Forelimb muscle (tissue), 1 donor: Measurements from ENCODE around the gene CENATAC. TPM values are rescaled to one million over a fixed set of nuclear protein-coding genes. Genes with fewer than 3 reads are reported as not detected.
"Not testable (repeated sequence)": the region's sequence is repeated elsewhere in the genome, so short reads cannot be mapped to it uniquely, and the experiment has no call there.

Experiments used
- DNase-seq: peaks from one replicate; pipeline ENCODE4 v3.0.0-alpha.2; 2013; ENCODE audit warnings: low read depth
- polyA plus RNA-seq: library from polyadenylated mRNA; unstranded; fragments of 120-200 nt; gene quantifications from one replicate; pipeline ENCODE4 v1.2.1, GENCODE V29; 2013; ENCODE audit not compliant: insufficient read length

Gene CENATAC, protein sequence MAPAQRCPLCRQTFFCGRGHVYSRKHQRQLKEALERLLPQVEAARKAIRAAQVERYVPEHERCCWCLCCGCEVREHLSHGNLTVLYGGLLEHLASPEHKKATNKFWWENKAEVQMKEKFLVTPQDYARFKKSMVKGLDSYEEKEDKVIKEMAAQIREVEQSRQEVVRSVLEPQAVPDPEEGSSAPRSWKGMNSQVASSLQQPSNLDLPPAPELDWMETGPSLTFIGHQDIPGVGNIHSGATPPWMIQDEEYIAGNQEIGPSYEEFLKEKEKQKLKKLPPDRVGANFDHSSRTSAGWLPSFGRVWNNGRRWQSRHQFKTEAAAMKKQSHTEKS
- polyA plus RNA-seq = 18.5 TPM

DNA sequence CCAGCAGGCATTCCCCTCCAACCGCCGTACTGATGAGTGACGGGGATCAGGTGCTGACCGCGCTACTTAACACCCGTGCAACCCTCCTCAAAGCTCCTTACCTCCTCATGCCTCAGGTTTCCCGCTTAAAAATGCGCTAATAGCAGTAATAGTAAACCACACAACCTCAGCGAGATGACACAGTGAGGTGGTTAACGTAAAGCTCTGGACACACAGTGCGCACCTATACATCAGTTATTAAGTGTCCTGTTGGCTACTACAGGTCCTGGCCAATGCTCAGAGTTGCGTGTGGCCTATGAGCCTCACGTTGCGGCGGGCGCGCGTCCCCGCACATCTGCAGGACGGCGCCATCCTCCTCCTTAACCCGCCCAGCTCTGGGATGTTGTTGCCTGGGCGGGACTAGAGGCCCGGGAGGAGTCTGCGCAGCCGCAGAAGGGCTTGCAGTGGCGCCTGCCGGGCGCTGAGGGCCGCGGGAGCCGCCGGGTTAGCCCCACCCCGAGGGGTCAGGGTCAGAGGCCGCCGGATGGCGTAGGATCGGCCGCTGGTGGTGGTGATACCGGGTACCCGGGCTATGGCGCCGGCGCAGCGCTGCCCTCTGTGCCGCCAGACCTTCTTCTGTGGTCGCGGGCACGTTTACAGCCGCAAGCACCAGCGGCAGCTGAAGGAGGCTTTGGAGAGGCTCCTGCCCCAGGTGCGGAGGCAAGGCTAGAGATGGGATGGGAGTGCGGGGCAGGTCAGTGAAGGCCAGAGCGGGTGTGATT lies at the start of gene CENATAC:
Gene CENATAC (plus strand): TSS at position 512 of the 761 bp plus-strand sequence. CDS start 60 bp downstream, at position 572.
- peak; percentile 74 for DNase-seq

DNA sequence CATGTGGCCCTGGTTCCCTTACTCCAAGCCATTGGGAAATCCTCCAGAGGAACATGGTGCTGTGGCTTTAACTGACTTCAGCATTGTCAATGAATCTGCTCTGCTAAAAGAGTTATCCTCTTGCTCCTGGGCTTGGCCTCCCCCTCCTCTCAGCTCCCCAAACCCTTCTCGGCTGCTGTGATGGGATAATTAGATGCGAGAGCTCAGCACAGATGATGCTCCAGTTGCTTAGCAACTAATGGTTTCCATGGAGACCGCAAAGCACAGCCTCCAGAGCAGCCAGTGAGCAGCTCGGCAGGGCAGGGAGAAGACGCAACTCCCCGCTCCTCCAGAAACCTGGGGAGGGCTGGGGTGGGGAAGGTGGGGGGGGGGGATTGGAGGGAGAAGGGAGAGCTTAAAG lies 44.7 kb upstream of the CENATAC start:
- no peak for DNase-seq

DNA sequence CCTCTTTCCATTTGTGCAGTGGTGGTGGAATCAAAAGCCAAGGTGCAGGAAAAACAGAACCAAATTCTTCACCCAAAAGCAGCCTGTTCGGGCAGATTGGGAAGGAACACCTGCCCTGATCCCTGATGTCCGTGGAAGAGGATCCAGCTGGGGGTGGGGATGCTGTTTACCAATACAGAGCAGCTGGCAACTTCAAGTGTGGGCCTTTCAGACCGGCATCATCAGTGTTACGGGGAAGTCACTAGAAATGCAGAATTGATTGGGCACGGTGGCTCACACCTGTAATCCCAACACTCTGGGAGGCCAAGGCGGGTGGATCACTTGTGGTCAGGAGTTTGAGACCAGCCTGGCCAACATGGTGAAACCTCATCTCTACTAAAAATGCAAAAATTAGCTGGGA lies 44.0 kb upstream of the CENATAC start:
- not testable (repeated sequence) for DNase-seq

DNA sequence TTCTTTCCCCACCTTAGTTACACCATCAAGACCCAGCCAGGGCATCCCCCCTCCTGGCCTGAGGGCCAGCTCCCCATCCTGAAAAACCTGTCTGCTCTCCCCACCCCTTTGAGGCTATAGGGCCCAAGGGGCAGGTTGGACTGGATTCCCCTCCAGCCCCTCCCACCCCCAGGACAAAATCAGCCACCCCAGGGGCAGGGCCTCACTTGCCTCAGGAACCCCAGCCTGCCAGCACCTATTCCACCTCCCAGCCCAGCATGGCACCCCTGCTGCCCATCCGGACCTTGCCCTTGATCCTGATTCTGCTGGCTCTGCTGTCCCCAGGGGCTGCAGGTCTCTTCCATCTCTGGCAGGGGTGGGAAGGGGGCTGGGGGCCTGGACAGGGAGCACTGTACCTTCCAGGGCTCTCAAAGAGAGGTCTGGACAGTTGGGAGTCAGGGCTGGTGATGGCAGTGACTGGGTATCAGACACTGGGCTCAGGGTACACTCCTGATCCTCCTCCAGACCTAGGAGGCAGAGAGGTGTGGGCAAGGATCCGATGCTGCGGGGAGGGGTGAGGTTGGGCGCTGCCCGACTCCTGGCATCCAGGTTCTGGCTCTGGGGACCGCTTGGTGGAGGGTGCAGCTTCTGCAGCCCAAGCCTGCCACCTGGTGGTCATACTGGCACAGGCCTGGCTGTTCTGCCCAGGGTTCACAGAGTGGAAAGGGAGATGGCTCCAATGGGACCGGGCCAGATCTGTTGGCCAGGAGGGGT lies 41.7 kb upstream of the CENATAC start, which contains the start of gene UPK2:
Gene UPK2 (plus strand): TSS at position 205 of the 753 bp plus-strand sequence. CDS start 53 bp downstream, at position 258.
- DNase-seq = no peak

DNA sequence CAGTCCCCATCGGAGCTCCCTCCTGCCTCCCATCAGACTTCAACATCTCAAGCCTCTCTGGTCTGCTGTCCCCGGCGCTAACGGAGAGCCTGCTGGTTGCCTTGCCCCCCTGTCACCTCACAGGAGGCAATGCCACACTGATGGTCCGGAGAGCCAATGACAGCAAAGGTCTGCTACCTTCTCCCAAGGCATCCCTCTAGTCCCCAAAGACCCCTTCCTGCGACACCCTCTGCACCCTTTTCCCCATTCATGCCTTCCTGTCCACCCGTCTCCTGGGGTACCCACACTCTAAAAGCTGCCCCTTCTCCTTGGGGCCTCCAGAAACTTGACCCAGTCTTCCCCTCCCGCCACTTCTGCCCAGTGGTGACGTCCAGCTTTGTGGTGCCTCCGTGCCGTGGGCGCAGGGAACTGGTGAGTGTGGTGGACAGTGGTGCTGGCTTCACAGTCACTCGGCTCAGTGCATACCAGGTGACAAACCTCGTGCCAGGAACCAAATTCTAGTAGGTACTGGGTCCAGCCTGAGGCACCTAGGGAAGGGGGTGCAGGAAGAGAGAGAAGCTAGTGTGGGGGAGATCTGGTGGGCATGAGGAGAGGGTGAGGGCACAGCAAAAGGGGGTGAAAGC lies 41.0 kb upstream of the CENATAC start:
- DNase-seq = no peak

DNA sequence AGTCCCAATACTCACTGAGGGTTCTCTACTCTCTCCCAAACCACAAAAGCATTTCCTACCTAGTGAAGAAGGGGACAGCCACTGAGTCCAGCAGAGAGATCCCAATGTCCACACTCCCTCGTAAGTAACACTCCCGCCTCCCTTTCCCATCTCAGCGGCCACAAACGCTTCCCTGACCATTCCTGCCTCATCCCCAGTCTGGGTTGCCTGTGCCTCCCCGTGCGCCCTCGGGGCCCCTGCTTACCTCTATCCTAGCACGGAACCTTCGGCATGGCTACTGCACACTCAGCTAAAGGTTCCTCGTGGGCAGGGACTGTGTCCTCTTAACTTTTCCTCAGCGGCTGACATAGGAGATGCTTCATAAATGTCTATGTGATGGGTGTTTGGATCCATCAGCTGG lies 40.4 kb upstream of the CENATAC start:
- no peak for DNase-seq

DNA sequence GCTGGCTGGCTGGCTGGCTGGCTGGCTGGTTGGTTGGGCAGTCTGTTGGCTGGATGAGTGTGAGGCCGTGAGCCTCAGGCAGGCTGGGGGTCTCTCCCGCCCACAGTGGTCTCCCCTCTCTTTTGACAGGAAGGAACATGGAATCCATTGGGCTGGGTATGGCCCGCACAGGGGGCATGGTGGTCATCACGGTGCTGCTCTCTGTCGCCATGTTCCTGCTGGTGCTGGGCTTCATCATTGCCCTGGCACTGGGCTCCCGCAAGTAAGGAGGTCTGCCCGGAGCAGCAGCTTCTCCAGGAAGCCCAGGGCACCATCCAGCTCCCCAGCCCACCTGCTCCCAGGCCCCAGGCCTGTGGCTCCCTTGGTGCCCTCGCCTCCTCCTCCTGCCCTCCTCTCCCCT lies 40.0 kb upstream of the CENATAC start:
- no peak for DNase-seq

DNA sequence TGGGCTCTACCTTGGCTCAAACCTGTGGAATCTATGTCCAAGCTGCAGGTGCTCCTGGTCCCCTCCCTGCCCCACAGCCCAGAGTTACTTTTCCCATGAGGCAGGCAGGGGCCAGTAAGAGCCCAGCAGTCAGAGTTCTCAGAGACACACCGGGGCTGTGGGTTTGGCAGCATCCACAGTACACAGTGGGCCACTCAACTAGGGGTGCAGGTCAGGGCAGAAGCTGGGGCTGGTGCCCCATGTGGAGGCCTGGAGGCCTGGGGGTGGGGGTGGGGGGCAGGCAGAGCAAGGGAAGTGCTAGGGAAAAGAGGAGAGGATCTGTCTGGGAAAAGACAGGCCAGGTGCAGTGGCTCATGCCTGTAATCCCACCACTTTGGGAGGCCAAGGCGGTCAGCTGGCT lies 39.4 kb upstream of the CENATAC start:
- no peak for DNase-seq

DNA sequence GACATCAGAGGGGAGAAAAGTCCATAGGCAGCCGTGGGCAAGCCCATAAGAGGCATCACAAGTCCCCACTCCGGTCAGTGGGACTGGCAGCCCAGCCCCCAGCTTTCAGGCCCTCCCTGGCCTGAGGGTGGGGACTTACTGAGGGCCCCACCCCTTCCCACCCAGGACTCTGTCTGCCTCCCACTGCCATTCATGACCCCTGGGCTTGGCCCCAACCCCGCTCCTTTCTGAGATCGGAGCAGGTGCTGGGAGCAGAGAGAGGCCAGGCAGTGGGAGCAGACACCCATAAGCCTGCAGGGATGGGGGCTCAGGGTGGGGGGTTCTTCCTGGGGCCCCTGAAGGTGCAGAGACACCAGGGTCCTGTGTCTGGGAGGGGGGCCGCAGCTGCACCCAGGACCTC lies 36.7 kb upstream of the CENATAC start:
- DNase-seq = no peak

DNA sequence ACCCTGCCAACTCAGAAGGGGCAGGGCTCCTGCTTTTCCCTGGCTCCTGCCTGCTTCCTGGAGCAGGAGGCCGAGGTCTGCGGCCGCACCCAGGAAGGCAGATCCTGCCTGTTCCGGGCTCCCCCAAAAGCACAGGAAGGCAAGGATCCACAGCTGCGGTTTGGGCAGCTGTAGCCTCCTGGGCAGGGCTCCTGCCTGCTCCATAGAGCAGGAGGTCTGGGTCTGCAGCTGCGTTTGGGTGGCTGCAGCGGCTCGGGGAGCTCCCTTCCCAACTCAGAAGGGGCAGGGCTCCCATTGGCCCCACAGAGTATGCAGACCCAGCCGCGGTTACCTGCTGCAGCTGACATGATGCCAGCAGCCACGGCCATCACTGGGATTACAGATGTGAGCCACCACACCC lies 36.3 kb upstream of the CENATAC start:
- DNase-seq = no peak

DNA sequence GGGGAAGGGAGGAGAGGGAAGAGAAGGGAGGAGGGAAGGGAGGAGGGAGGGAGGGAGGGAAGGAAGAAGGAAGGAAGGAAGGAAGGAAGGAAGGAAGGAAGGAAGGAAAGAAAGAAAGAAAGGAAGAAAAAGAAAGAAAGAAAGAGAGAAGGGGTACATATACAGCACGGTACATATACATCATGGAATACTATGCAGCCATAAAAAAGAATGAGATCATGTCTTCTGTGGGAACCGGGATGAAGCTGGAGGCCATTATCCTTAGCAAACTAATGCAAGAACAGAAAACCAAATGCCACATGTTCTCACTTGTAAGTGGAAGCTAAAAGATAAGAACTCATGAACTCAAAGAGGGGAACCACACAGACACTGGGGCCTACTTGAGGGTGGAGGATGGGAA lies 28.4 kb upstream of the CENATAC start:
- DNase-seq = not testable (repeated sequence)

DNA sequence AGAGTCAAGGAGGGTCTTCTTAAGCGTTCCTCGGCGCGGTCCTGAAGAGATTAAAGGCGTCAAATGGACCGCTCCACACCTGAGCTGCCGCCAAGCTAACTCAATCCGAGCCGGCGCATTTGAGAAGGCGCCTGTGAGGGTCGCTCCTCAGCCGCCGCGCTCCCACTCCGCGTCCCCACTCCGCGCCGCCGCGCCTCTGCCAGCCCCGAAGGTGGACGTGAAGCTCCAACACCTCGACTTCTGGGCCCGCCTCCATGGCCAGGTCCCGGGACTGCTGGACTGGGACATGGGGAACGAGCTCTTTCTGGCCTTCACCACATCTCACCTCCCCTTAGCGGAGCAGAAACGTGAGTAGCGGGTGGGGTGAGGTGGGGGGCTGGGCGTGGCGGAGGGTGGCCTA lies 26.3 kb upstream of the CENATAC start, which contains the start of gene FOXR1:
Gene FOXR1 (plus strand): TSS at position 116 of the 400 bp plus-strand sequence. CDS start 171 bp downstream, at position 287.
- no peak for DNase-seq

DNA sequence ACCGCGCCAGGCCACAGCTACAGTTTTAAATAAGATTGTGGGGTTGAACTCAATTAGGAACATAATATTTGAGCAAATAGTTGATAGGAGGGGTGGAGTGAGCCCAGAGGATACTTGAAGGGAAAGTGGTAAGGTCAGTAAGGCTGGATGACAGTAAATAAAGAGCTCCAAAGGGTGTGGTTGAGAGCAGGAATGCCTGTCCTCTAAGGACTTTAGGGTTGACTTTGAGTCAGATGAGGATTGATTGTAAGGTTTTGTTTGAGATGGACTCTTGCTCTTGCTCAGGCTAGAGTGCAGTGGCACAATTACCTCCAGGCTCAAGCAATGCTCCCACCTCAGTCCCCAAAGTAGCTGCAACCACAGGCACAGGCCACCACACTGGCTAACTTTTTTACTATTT lies 24.0 kb upstream of the CENATAC start:
- DNase-seq = no peak

DNA sequence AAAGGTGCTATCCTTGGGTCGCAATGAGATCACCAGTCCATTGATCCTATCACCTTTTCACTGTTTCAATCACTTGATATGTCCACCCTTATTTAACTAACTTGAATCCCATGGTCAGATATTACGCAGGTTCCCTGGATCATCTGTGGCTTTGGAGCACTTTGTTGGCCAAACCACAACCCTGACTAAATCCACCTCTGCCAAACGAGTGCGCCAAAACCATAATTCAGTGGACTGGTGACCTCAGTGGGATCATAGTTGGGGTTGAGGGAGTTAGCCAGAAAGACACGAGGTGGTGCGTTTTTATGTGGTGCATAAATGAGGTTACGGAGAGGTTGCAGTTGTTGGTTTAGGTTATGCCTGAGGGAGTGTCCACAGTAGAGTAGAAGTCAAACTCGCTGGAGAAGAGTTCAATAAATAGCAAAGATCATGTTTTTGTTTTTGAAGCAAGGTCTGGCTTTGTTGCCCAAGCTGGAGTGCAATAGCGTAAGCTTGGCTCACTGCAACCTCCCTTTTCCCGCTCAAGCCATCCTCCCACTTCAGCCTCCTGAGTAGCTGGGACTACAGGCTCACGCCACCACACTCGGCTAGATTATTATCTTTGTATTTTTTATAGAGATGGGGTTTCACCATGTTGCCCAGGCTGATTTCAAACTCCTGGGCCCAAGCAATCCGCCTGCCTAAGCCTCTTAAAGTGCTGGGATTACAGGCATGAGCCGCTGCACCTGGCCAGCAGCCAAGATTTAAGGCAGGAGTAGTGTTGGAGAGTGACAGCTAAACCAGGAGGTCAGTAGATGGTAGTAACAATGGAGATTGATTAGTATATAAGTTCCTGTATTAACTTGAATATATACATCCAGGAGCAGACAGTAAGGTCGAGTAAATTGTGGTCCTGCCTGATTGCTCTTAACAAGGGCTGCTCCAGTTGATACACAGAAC lies 21.9 kb upstream of the CENATAC start:
- DNase-seq = no peak

DNA sequence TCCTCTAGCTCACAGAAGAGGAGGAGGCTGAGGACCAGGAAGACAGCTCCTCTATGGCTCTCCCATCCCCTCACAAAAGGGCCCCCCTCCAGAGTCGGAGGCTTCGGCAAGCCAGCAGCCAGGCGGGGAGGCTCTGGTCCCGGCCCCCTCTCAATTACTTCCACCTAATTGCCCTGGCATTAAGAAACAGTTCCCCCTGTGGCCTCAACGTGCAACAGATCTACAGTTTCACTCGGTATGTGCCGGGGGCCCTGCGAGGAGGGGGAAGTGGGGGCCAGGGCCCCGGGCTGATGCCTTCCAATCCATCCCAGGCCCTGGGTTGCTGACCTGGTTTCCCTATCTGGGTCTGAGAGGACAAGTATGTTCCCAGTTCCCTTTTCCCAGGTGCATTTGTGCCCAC lies 18.5 kb upstream of the CENATAC start:
- no peak for DNase-seq

DNA sequence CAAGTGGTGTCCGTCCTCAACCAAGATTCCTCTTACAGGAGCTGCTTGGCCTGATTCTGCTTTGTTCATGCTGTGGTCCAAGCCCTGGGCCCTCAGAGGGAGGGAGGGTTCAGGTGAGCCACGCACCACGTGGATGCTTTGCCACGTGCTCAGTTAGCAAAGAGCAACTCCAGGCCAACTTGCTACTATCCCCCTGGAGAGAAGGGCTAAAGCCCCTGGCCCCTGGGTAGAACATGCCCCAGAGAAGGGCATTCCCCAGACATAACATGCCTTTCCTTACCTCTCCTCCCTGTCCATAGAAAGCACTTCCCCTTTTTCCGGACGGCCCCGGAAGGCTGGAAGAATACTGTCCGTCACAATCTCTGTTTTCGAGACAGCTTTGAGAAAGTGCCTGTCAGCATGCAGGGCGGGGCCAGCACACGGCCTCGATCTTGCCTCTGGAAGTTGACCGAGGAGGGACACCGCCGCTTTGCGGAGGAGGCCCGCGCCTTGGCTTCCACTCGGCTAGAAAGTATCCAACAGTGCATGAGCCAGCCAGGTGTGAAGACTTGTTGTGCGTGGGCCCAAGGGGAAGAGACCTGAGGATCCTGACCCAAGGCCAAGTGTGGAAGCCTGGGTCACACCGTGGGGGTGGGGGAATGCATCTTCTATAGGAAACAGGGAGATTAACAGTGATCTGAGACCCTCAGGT lies 17.6 kb upstream of the CENATAC start:
- no peak for DNase-seq

DNA sequence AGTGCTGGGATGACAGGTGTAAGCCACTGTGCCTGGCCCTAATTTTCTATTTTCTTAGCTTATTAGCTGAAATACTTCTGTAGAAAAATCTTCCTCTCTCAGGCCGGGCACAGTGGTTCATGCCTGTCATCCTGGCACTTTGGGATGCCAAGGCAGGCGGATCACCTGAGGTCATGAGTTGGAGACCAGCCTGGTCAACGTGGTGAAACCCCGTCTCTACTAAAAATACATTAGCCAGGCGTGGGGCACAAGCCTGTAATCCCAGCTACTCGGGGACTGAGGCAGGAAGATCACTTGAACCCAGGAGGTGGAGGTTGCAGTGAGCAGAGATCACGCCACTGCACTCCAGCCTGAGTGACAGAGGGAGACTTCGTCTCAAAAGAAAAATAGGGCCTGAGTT lies 13.6 kb upstream of the CENATAC start:
- not testable (repeated sequence) for DNase-seq

DNA sequence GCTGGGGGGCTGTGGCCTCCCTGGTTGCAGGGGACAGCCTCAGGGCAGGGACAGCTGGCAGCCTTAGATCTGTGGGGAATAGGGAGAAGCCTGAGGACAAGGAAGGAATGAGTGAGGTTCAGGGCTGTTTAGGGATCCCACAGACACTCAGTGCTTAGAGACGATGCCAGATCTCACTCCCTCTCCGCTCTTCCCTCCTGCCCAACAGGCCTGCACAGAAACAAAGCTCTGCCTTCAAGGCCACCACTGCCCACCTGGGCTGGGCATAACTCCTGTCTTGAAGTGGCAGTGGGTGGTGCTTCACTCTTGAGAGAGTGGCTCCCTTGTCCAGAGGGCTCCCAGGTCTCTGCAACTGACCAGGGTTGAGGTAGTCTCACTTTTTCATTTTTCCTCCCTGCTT lies 13.1 kb upstream of the CENATAC start:
- DNase-seq = no peak

DNA sequence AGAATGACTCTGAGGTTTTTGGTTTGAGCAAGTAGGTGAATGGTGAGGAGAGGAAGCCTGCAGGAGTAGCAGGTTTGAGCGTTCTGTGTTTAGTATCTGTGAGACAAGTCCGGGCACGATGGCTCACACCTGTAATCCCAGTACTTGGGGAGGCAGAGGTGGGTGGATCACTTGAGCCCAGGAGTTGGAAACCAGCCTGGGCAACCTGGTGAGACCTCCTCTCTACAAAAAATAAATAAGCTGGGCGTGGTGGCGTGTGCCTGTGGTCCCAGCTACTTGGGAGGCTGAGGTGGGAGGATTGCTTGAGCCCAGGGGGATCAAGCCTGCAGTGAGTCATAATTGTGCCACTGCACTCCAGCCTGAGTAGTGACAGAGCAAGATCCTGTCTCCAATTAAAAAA lies 9.7 kb upstream of the CENATAC start:
- no peak for DNase-seq

DNA sequence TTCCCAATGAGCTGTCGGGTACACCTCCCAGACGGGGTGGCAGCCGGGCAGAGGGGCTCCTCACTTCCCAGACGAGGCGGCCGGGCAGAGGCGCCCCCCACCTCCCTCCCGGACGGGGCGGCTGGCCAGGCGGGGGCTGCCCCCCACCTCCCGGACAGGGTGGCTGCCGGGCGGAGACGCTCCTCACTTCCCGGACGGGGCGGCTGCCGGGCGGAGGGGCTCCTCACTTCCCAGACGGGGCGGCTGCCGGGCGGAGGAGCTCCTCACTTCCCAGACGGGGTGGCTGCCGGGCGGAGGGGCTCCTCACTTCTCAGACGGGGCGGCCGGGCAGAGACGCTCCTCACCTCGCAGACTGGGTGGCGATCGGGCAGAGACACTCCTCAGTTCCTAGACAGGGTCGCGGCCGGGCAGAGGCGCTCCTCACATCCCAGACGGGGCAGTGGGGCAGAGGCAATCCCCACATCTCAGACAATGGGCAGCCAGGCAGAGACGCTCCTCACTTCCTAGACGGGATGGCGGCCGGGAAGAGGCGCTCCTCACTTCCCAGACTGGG lies 6.4 kb upstream of the CENATAC start:
- DNase-seq = not testable (repeated sequence)
